NCI-H345 treated with DMSO at 0.1 percent for 48 hours (cell line): ENCODE measurements around the gene LRRIQ1.

Experiments used
- DNase-seq: peaks from one replicate; lab custom pipeline; 2025; ENCODE audit not compliant: unreplicated experiment; lab: John Stamatoyannopoulos, UW

The LRRIQ1 gene

GRCh38 chr12:85279449-85280164 lies 243.5 kb downstream of the LRRIQ1 start:
- DNase-seq = no peak

GRCh38 chr12:85280165-85280983 lies 244.2 kb downstream of the LRRIQ1 start, which contains the start of gene ALX1:
Gene ALX1 (plus strand): TSS chr12:85280220. CDS start chr12:85280262, 42 bp downstream.
- no peak for DNase-seq

- DNase-seq = no peak
These were observed 245.0 kb downstream of the LRRIQ1 start for GRCh38 chr12:85280984-85281630.

GRCh38 chr12:85281636-85282312 lies 245.6 kb downstream of the LRRIQ1 start:
- DNase-seq = no peak

- no peak for DNase-seq
These were observed 247.4 kb downstream of the LRRIQ1 start for GRCh38 chr12:85283560-85283959.
